ENCODE measurements around the gene GADD45A. TPM values are rescaled to one million over a fixed set of nuclear protein-coding genes. Genes with fewer than 3 reads are reported as not detected.

GADD45A gene, protein sequence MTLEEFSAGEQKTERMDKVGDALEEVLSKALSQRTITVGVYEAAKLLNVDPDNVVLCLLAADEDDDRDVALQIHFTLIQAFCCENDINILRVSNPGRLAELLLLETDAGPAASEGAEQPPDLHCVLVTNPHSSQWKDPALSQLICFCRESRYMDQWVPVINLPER
- 46.5 TPM for total RNA-seq (ENCODE audit: unreplicated experiment)
- long read RNA-seq, partial matches to known transcripts: 2 of 6 reads
- long read RNA-seq, other reads (novel, unspliced or antisense): 1 of 6 reads

DNA sequence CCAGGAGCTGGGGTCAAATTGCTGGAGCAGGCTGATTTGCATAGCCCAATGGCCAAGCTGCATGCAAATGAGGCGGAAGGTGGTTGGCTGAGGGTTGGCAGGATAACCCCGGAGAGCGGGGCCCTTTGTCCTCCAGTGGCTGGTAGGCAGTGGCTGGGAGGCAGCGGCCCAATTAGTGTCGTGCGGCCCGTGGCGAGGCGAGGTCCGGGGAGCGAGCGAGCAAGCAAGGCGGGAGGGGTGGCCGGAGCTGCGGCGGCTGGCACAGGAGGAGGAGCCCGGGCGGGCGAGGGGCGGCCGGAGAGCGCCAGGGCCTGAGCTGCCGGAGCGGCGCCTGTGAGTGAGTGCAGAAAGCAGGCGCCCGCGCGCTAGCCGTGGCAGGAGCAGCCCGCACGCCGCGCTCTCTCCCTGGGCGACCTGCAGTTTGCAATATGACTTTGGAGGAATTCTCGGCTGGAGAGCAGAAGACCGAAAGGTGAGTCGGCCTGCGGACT lies at the start of gene GADD45A:
Gene GADD45A (plus strand): TSS at position 135 of the 491 bp plus-strand sequence. CDS start 294 bp downstream, at position 429.
- H3K36me3 Mint-ChIP-seq (ENCODE audit: low read depth, unreplicated experiment): peaks cover 17% of the 10 kb centered on the region
- H3K9me3 Mint-ChIP-seq (ENCODE audit: unreplicated experiment): no peaks in the 10 kb centered on the region
- peaks cover 9% of the 10 kb centered on the region for H3K27me3 Mint-ChIP-seq (ENCODE audit: unreplicated experiment)
- peak; percentile 96 for DNase-seq (ENCODE audit: low spot score)
- H3K4me1 Mint-ChIP-seq (ENCODE audit: unreplicated experiment): peaks cover 30% of the 10 kb centered on the region
- H3K27ac Mint-ChIP-seq (ENCODE audit: unreplicated experiment): peak within 1 kb of the TSS; percentile 87
- H3K4me3 Mint-ChIP-seq (ENCODE audit: unreplicated experiment): peak within 1 kb of the TSS; percentile 99
- TF ChIP-seq, protein P1, sequence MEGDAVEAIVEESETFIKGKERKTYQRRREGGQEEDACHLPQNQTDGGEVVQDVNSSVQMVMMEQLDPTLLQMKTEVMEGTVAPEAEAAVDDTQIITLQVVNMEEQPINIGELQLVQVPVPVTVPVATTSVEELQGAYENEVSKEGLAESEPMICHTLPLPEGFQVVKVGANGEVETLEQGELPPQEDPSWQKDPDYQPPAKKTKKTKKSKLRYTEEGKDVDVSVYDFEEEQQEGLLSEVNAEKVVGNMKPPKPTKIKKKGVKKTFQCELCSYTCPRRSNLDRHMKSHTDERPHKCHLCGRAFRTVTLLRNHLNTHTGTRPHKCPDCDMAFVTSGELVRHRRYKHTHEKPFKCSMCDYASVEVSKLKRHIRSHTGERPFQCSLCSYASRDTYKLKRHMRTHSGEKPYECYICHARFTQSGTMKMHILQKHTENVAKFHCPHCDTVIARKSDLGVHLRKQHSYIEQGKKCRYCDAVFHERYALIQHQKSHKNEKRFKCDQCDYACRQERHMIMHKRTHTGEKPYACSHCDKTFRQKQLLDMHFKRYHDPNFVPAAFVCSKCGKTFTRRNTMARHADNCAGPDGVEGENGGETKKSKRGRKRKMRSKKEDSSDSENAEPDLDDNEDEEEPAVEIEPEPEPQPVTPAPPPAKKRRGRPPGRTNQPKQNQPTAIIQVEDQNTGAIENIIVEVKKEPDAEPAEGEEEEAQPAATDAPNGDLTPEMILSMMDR (IDR thresholded peaks at IDR 0.05; ENCODE audit: unreplicated experiment): no peak

DNA sequence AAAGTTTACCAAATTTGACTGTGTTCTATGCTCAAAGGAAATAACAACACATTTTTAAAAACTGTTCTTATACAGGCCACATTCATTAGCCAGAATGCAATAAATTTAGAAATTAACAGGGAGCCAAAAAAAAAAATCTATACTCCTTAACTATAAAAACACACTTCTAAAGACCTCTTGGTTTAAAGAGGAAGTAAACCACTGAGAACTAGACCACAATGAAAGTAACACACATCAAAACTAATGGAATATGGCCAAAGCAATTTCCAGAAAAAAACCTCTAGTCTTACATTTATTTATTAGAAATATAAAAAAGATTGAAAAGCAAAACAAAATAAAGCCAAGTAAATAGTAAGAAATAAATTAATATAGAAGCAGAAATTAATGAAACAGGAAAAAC lies 48.9 kb upstream of the GADD45A start:
- peaks cover 2% of the 10 kb centered on the region for H3K27me3 Mint-ChIP-seq (ENCODE audit: unreplicated experiment)
- no peak overlapping the region for H3K4me3 Mint-ChIP-seq (ENCODE audit: unreplicated experiment)

DNA sequence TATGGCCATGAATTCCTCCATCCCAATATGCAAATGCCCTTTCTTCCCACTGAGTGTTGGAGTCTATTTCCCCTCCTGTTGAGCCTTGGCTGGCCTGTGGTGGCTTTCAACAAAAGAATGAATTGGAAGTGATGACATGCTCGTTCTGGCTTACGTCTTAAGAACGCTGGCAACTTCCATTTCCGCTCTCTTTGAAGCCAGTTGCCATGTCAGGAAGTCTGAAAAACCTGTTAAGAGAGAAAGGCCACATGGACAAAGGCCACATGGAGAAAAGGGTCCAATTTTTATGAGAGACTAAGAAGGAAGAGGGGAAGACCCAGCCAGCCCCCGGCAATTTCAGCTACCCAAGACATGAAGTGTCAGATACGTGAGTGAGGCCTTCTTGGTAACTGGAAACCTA lies 45.6 kb upstream of the GADD45A start:
- no peak overlapping the region for H3K4me3 Mint-ChIP-seq (ENCODE audit: unreplicated experiment)
- peaks cover 11% of the 10 kb centered on the region for H3K4me1 Mint-ChIP-seq (ENCODE audit: unreplicated experiment)
- H3K27me3 Mint-ChIP-seq (ENCODE audit: unreplicated experiment): no peaks in the 10 kb centered on the region
- TF ChIP-seq, protein P1 (IDR thresholded peaks at IDR 0.05; ENCODE audit: unreplicated experiment): no peak
- no peaks in the 10 kb centered on the region for H3K9me3 Mint-ChIP-seq (ENCODE audit: unreplicated experiment)
- no peak for DNase-seq (ENCODE audit: low spot score)
- no peak overlapping the region for H3K27ac Mint-ChIP-seq (ENCODE audit: unreplicated experiment)
- no peaks in the 10 kb centered on the region for H3K36me3 Mint-ChIP-seq (ENCODE audit: low read depth, unreplicated experiment)

More for the DNA sequence above, 48.9 kb upstream of the GADD45A start:
- DNase-seq (ENCODE audit: low spot score): no peak
- TF ChIP-seq, protein P1 (IDR thresholded peaks at IDR 0.05; ENCODE audit: unreplicated experiment): no peak
- no peak overlapping the region for H3K27ac Mint-ChIP-seq (ENCODE audit: unreplicated experiment)
- no peaks in the 10 kb centered on the region for H3K36me3 Mint-ChIP-seq (ENCODE audit: low read depth, unreplicated experiment)
- peaks cover 19% of the 10 kb centered on the region for H3K4me1 Mint-ChIP-seq (ENCODE audit: unreplicated experiment)
- H3K9me3 Mint-ChIP-seq (ENCODE audit: unreplicated experiment): no peaks in the 10 kb centered on the region

DNA sequence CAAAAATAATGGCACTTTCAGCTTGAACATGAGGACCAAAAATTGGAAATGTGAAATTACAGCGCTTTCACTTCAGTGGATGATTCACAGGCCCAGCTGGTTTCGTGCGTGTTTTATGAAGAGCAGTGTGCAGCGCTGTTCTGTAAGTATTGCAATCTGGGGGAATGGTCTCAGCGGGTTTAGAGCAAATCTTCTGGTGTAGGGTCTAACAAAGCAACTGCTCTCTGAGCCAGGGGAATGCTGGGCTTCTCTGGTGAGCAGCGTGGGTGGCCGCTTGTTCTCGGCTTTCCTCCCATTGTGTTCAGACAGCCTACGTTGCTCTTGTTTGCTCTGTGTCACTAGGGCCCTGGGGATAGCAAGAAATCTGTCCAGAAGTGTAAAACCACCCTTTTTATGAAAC lies 42.4 kb upstream of the GADD45A start:
- H3K27me3 Mint-ChIP-seq (ENCODE audit: unreplicated experiment): no peaks in the 10 kb centered on the region
- TF ChIP-seq, protein P1 (IDR thresholded peaks at IDR 0.05; ENCODE audit: unreplicated experiment): no peak
- H3K4me1 Mint-ChIP-seq (ENCODE audit: unreplicated experiment): peaks cover 8% of the 10 kb centered on the region
- no peaks in the 10 kb centered on the region for H3K36me3 Mint-ChIP-seq (ENCODE audit: low read depth, unreplicated experiment)
- peak overlapping the region; percentile 65 for H3K27ac Mint-ChIP-seq (ENCODE audit: unreplicated experiment)
- H3K9me3 Mint-ChIP-seq (ENCODE audit: unreplicated experiment): no peaks in the 10 kb centered on the region
- no peak overlapping the region for H3K4me3 Mint-ChIP-seq (ENCODE audit: unreplicated experiment)
- peak; percentile 24 for DNase-seq (ENCODE audit: low spot score)

DNA sequence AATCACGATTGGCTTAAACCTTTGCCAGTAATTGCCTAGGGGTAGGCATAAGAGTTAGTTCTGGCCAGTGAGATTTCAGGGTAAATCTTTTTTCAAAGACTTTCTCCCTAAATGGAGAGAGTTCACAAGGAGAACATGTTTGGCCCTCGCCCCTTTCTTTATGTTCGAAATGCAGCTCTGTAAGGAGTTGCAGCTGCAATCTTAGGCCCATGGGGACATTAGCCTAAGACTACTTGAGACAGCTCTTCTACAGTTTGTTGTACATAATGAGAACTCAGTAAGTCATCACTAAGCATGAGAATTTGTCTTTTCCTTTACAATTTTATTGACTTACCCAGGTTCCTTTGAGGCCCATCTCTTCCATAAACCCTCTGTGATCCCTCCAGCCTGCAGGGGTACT lies 40.4 kb upstream of the GADD45A start:
- no peak for DNase-seq (ENCODE audit: low spot score)
- TF ChIP-seq, protein P1 (IDR thresholded peaks at IDR 0.05; ENCODE audit: unreplicated experiment): no peak
- Mint-ChIP-seq H3K27ac (ENCODE audit: unreplicated experiment) (no peak overlapping the region), H3K4me3 (ENCODE audit: unreplicated experiment) (no peak overlapping the region), H3K36me3 (ENCODE audit: low read depth, unreplicated experiment) (no peaks in the 10 kb centered on the region), H3K4me1 (ENCODE audit: unreplicated experiment) (peaks cover 8% of the 10 kb centered on the region), H3K27me3 (ENCODE audit: unreplicated experiment) (no peaks in the 10 kb centered on the region), H3K9me3 (ENCODE audit: unreplicated experiment) (no peaks in the 10 kb centered on the region)
